ENCODE data around the gene KCNC1.

DNA sequence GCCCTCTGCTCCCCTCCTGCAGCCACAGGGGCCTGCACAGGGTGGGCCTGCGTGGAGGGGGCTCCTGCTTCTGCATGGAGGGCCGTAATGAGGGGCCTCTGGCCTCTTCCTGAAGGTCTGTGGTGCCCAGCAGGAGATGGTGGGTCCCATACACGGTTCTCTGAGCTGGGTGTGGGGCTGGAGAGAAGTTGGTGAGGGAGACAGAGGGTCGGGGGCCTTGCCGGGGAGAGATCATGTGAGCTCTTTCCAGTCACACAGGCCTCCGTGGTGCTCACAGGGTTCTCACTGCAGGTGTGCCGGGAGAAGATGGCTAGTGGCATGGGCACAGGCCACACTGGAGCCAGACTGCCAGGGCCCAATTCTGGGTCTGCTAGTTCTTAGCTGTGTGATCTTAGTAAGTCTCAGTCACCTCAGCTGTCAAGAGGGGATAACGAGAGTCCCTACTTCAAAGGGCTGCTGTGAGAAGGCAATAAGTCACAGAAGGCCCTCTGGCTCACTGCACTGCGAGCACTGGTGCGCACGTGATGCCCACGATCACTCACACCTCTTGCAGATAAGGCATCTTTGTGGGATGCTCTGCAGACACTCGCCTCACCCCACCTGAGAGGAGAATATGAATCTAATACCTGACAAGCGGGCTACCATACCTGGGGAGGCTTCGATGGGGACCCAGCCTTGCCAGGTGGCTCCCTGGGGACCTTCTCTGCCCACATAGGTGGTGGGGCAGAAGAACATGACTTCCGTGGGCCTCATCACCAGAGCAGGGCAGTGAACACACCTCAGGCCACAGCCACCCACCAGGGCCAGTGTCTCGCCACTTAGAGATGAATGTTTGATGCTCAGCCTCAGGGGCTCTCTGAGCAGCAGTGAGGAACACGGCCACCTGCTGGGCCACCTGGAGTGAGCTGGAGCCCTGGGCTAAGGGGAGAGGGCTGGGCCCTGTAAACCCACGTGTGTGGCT lies 14.5 kb downstream of the KCNC1 start:
- TF ChIP-seq, protein P1, sequence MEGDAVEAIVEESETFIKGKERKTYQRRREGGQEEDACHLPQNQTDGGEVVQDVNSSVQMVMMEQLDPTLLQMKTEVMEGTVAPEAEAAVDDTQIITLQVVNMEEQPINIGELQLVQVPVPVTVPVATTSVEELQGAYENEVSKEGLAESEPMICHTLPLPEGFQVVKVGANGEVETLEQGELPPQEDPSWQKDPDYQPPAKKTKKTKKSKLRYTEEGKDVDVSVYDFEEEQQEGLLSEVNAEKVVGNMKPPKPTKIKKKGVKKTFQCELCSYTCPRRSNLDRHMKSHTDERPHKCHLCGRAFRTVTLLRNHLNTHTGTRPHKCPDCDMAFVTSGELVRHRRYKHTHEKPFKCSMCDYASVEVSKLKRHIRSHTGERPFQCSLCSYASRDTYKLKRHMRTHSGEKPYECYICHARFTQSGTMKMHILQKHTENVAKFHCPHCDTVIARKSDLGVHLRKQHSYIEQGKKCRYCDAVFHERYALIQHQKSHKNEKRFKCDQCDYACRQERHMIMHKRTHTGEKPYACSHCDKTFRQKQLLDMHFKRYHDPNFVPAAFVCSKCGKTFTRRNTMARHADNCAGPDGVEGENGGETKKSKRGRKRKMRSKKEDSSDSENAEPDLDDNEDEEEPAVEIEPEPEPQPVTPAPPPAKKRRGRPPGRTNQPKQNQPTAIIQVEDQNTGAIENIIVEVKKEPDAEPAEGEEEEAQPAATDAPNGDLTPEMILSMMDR (IDR thresholded peaks at IDR 0.05; ENCODE audit: poor library complexity) = no peak
- TF ChIP-seq EZH2 (IDR thresholded peaks at IDR 0.05; ENCODE audit: borderline replicate concordance) = no peak
- TF ChIP-seq EZH2phosphoT487 (IDR thresholded peaks at IDR 0.05; ENCODE audit: low read depth, severe bottlenecking, unreplicated experiment) = no peak
